Fibroblast of lung (primary cell): ENCODE results near the gene FIZ1.

ENCODE experiments used
- EZH2 ChIP-seq: IDR thresholded peaks from 2 replicates; pipeline ENCODE4 v1.5.1; 2012; ENCODE audit warnings: low read length, control low read depth, mild to moderate bottlenecking; ENCODE audit errors: missing control alignments
- TF ChIP-seq, protein P1 (sequence below), 2 donors: IDR thresholded peaks in 1 of 2; conservative IDR thresholded peaks in 1 of 2; 1 replicate in 1 of 2; 2 replicates in 1 of 2; pipeline ENCODE4 v1.5.1; 2011 to 2012; ENCODE audit warnings: low read length in 2 of 2, control low read depth in 1 of 2, inconsistent platforms in 1 of 2, low read depth in 1 of 2, mild to moderate bottlenecking in 1 of 2

DNA sequence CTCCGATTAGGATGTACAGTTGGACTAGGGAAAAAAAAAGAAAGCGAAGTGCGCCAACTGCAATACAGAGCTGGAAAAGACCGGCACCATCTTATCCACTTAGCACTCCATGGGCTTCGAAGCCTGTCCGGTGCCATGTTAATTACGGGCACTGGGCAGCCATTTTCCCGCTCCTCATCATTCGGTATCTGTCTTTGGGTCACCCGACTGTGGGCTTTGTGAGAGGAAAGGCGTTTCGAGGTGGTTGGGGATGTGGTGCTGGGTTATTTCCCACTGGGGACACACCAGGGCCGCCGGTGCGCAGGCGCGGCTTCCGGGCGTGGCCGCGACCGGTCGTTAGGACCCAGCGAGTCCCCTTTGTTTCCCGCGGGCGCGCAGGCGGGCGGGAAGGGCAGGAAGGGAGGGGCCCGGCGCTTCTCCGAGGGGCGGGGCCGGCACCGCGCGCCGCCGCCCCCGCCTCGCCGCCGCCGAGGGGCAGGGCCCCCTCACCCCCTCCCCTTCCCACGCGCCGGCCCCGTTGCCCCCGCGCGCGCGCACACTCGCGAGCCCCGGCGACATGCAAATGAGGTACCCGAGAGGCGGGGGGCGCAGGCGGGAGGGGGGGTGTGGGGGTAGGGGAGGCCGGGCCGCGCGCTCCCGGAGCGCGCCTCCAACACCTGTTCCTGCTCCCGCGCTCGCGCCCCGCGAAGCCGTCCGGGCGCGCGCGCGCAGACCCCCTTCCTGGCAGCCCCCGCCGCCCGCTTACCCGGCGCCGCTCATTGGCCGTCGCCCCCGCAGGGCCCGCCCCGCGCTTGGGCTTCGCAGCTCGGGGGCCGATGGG, 735 bp upstream of the FIZ1 start, which contains the start of gene ZNF524:
- no peak for TF ChIP-seq EZH2
- TF ChIP-seq, protein P1, sequence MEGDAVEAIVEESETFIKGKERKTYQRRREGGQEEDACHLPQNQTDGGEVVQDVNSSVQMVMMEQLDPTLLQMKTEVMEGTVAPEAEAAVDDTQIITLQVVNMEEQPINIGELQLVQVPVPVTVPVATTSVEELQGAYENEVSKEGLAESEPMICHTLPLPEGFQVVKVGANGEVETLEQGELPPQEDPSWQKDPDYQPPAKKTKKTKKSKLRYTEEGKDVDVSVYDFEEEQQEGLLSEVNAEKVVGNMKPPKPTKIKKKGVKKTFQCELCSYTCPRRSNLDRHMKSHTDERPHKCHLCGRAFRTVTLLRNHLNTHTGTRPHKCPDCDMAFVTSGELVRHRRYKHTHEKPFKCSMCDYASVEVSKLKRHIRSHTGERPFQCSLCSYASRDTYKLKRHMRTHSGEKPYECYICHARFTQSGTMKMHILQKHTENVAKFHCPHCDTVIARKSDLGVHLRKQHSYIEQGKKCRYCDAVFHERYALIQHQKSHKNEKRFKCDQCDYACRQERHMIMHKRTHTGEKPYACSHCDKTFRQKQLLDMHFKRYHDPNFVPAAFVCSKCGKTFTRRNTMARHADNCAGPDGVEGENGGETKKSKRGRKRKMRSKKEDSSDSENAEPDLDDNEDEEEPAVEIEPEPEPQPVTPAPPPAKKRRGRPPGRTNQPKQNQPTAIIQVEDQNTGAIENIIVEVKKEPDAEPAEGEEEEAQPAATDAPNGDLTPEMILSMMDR (conservative IDR thresholded peaks at IDR 0.05 in 1 of 2, IDR thresholded peaks at IDR 0.05 in 1 of 2; ENCODE audit: low read depth in 1 of 2, low read length in 2 of 2): no peak
